ENCODE results near the gene TUSC2. TPM values are rescaled to one million over a fixed set of nuclear protein-coding genes. Genes with fewer than 3 reads are reported as not detected.
A peak's percentile ranks its signal among the peaks of the same experiment; 100 is the strongest.

The TUSC2 gene
- total and polyA plus RNA-seq, 2 of the 13 experiments (the other 11 are each of a cell fraction or from before 2014, with no cell fraction given): 36.7 to 39.1 TPM

DNA sequence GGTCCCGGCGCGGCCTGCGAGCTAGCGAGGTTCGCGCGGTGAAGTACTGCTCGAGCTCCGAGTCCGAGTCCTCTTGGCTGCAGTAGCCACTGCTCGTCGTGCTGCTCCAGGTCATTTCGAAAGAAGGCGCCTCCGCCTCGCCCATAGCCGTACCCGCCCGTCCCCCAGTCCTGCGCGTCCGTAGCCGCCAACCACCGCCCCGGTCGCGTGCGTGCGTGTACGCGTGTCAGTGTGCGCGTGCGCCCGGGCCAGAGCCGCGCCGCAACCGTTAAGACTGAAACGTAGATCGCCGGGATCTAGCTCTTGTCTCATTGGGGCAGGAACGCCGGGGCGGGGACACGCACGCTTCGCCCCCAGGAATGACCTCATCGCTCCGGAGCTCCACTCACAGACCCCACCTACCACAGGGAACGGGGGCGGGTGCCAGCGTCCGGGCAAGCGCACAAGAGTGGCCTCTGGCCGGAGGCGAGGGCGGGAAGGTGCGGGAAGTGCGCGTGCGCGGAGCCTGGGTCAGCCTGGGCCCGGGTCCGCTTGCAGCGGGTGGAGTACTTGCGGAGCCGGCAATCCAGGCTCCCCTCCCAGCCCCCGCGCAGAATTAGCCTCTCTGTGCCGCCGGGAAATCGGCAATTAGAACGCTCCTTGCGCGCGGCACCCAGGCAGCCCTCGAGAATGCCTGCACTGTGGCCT lies 9.3 kb upstream of the TUSC2 start (continued):
- TF ChIP-seq ZNF564 (CRISPR knock-in tag; IDR thresholded peaks at IDR 0.05) (peak; percentile 87; the same call in 1 of the 2 replicates), ZNF251 (CRISPR knock-in tag; IDR thresholded peaks at IDR 0.05) (no peak), ZNF12 (CRISPR knock-in tag; IDR thresholded peaks at IDR 0.05) (no peak), ZNF468 (CRISPR knock-in tag; IDR thresholded peaks at IDR 0.05) (0 out of 2 replicates have a peak, but pooled peaks have one; percentile 26), REPIN1 (CRISPR knock-in tag; IDR thresholded peaks at IDR 0.05; ENCODE audit: borderline replicate concordance, low read depth) (0 out of 2 replicates have a peak, but pooled peaks have one; percentile 43), ZNF30 (CRISPR knock-in tag; IDR thresholded peaks at IDR 0.05) (peak; percentile 52; the same call in 1 of the 2 replicates), REL (CRISPR knock-in tag; conservative IDR thresholded peaks at IDR 0.05) (peak; percentile 93), ZKSCAN1 (IDR thresholded peaks at IDR 0.05; ENCODE audit: low read length) (no peak), ZBTB8A (CRISPR knock-in tag; IDR thresholded peaks at IDR 0.05; ENCODE audit: borderline replicate concordance, low read depth) (no peak), GLMP (CRISPR knock-in tag; IDR thresholded peaks at IDR 0.05; ENCODE audit: borderline replicate concordance) (no peak), NFYB (CRISPR knock-in tag; IDR thresholded peaks at IDR 0.05) (peak; percentile 58), ZNF282 (IDR thresholded peaks at IDR 0.05; ENCODE audit: partially characterized antibody) (no peak), ELF4 (CRISPR knock-in tag; IDR thresholded peaks at IDR 0.05; ENCODE audit: borderline replicate concordance) (no peak), ZNF543 (CRISPR knock-in tag; IDR thresholded peaks at IDR 0.05) (0 out of 2 replicates have a peak, but pooled peaks have one; percentile 64), POLR2AphosphoS5 (IDR thresholded peaks at IDR 0.05; ENCODE audit: low read depth, low read length) (peak; percentile 73), SMC3 (IDR thresholded peaks at IDR 0.05; ENCODE audit: low read length) (no peak), ARNT (IDR thresholded peaks at IDR 0.05) (no peak), ZNF556 (CRISPR knock-in tag; IDR thresholded peaks at IDR 0.05; ENCODE audit: borderline replicate concordance) (peak; percentile 11; the same call in 1 of the 2 replicates), KDM3A (CRISPR knock-in tag; IDR thresholded peaks at IDR 0.05; ENCODE audit: low read depth) (0 out of 2 replicates have a peak, but pooled peaks have one; percentile 29), SETDB1 (CRISPR knock-in tag; IDR thresholded peaks at IDR 0.05; ENCODE audit: borderline replicate concordance) (no peak)
- TF ChIP-seq, protein P1, sequence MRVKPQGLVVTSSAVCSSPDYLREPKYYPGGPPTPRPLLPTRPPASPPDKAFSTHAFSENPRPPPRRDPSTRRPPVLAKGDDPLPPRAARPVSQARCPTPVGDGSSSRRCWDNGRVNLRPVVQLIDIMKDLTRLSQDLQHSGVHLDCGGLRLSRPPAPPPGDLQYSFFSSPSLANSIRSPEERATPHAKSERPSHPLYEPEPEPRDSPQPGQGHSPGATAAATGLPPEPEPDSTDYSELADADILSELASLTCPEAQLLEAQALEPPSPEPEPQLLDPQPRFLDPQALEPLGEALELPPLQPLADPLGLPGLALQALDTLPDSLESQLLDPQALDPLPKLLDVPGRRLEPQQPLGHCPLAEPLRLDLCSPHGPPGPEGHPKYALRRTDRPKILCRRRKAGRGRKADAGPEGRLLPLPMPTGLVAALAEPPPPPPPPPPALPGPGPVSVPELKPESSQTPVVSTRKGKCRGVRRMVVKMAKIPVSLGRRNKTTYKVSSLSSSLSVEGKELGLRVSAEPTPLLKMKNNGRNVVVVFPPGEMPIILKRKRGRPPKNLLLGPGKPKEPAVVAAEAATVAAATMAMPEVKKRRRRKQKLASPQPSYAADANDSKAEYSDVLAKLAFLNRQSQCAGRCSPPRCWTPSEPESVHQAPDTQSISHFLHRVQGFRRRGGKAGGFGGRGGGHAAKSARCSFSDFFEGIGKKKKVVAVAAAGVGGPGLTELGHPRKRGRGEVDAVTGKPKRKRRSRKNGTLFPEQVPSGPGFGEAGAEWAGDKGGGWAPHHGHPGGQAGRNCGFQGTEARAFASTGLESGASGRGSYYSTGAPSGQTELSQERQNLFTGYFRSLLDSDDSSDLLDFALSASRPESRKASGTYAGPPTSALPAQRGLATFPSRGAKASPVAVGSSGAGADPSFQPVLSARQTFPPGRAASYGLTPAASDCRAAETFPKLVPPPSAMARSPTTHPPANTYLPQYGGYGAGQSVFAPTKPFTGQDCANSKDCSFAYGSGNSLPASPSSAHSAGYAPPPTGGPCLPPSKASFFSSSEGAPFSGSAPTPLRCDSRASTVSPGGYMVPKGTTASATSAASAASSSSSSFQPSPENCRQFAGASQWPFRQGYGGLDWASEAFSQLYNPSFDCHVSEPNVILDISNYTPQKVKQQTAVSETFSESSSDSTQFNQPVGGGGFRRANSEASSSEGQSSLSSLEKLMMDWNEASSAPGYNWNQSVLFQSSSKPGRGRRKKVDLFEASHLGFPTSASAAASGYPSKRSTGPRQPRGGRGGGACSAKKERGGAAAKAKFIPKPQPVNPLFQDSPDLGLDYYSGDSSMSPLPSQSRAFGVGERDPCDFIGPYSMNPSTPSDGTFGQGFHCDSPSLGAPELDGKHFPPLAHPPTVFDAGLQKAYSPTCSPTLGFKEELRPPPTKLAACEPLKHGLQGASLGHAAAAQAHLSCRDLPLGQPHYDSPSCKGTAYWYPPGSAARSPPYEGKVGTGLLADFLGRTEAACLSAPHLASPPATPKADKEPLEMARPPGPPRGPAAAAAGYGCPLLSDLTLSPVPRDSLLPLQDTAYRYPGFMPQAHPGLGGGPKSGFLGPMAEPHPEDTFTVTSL (CRISPR knock-in tag; IDR thresholded peaks at IDR 0.05; ENCODE audit: borderline replicate concordance): 0 out of 2 replicates have a peak, but pooled peaks have one; percentile 9
- TF ChIP-seq, protein P2, sequence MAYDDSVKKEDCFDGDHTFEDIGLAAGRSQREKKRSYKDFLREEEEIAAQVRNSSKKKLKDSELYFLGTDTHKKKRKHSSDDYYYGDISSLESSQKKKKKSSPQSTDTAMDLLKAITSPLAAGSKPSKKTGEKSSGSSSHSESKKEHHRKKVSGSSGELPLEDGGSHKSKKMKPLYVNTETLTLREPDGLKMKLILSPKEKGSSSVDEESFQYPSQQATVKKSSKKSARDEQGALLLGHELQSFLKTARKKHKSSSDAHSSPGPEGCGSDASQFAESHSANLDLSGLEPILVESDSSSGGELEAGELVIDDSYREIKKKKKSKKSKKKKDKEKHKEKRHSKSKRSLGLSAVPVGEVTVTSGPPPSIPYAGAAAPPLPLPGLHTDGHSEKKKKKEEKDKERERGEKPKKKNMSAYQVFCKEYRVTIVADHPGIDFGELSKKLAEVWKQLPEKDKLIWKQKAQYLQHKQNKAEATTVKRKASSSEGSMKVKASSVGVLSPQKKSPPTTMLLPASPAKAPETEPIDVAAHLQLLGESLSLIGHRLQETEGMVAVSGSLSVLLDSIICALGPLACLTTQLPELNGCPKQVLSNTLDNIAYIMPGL (CRISPR knock-in tag; IDR thresholded peaks at IDR 0.05; ENCODE audit: borderline replicate concordance in 1 of 2, low read depth in 1 of 2): peak; percentile 79 to 89; a peak in 3 of 4 replicates

Data from HepG2 (cell line).